GM12878 (cell line): ENCODE results near the gene BORCS5. TPM values are rescaled to one million over a fixed set of nuclear protein-coding genes. Genes with fewer than 3 reads are reported as not detected.

Experiments
- ATAC-seq: fragments of 200-7000 bp; cut with Tn5 transposase; 3 replicates; pipeline ENCODE4 v1.9.1; 2020; ENCODE audit warnings: mild to moderate bottlenecking, moderate library complexity
- BruUV-seq: library from RNA; stranded (reverse); fragments of 400-500 nt; replicated peaks from 2 replicates; lab custom pipeline; 2021; lab: Mats Ljungman, UMichigan
- CTCF ChIA-PET: fragments of 300-600 bp; sonication (Branson Sonifier 250); formaldehyde crosslinking; extraction: SDS; loops from one replicate; lab custom pipeline; 2021; ENCODE audit warnings: inconsistent platforms; lab: Yijun Ruan, JAX
- POLR2A ChIA-PET: fragments of 350-600 bp; formaldehyde crosslinking; extraction: SDS; loops from one replicate; lab custom pipeline; 2021; ENCODE audit warnings: inconsistent platforms; lab: Charles Lee
- RAD21 ChIA-PET: fragments of 300-600 bp; sonication (Branson Sonifier 250); formaldehyde crosslinking; loops from one replicate; lab custom pipeline; 2023; ENCODE audit warnings: antibody characterized with exemption; ENCODE audit not compliant: unreplicated experiment; lab: Charles Lee
- SMC1A ChIA-PET: fragments of 300-600 bp; sonication (Branson Sonifier 250); formaldehyde crosslinking; loops from one replicate; lab custom pipeline; 2023; ENCODE audit not compliant: unreplicated experiment, uncharacterized antibody; lab: Charles Lee
- DNase-seq: peaks from one replicate; pipeline ENCODE4 v3.0.0-alpha.2; 2011; ENCODE audit warnings: low read depth, low spot score
- FAIRE-seq: peaks from 3 replicates; lab custom pipeline; 2011; peaks lifted over from hg19 to GRCh38; lab: Jason Lieb, UNC
- H2AFZ ChIP-seq: 2 replicates; pipeline ENCODE4 v1.6.0; 2011; ENCODE audit warnings: low read depth, low read length, control low read depth; ENCODE audit not compliant: control insufficient read depth
- H3K27ac ChIP-seq: 2 replicates; pipeline ENCODE4 v1.5.1; 2011; ENCODE audit warnings: control low read depth; ENCODE audit not compliant: control insufficient read depth, insufficient read depth
- H3K27me3 ChIP-seq, 2 experiments: replicated peaks in 1 of 2; 2 replicates each; pipeline versions ENCODE4 v1.6.0 to v1.6.1; 2011; ENCODE audit warnings: low read length in 1 of 2; ENCODE audit not compliant: control insufficient read depth in 2 of 2, insufficient read depth in 2 of 2
- H3K36me3 ChIP-seq, 2 experiments: 2 replicates each; pipeline ENCODE4 v1.5.1; 2011; ENCODE audit warnings: low read length in 1 of 2; ENCODE audit not compliant: control insufficient read depth in 2 of 2, insufficient read depth in 2 of 2
- H3K4me1 ChIP-seq: 2 replicates; pipeline ENCODE4 v1.6.1; 2011; ENCODE audit warnings: mild to moderate bottlenecking, low read length, moderate library complexity, mixed read lengths; ENCODE audit not compliant: control insufficient read depth, insufficient read depth
- H3K4me2 ChIP-seq: 2 replicates; pipeline ENCODE4 v1.6.0; 2011; ENCODE audit warnings: control low read depth; ENCODE audit not compliant: control insufficient read depth, insufficient read depth
- H3K4me3 ChIP-seq: fragments of 200-600 bp; sonication (generic); 2 replicates; pipeline ENCODE4 v1.5.1; 2016
- H3K79me2 ChIP-seq: 2 replicates; pipeline ENCODE4 v1.6.0; 2011; ENCODE audit warnings: low read length; ENCODE audit not compliant: control insufficient read depth, insufficient read depth
- H3K9ac ChIP-seq: 2 replicates; pipeline ENCODE4 v1.8.0; 2011; ENCODE audit warnings: low read length, control low read depth, mixed read lengths; ENCODE audit not compliant: control insufficient read depth, insufficient read depth
- H3K9me3 ChIP-seq: replicated peaks from 3 replicates; pipeline ENCODE4 v1.5.1; 2011; ENCODE audit warnings: mild to moderate bottlenecking, low read length; ENCODE audit not compliant: control insufficient read depth, insufficient read depth
- H4K20me1 ChIP-seq: 2 replicates; pipeline ENCODE4 v1.6.0; 2011; ENCODE audit not compliant: control insufficient read depth, insufficient read depth
- BACH1 ChIP-seq: fragments of 450-650 bp; IDR thresholded peaks from 2 replicates; pipeline ENCODE4 v1.6.1; 2017; ENCODE audit warnings: mild to moderate bottlenecking, borderline replicate concordance
- BCL11A ChIP-seq: IDR thresholded peaks from 2 replicates; pipeline ENCODE4 v1.6.1; 2011; ENCODE audit warnings: low read depth, low read length
- CEBPB ChIP-seq, 2 experiments: fragments of 150-350 bp in 1 of 2; IDR thresholded peaks; 2 replicates each; pipeline ENCODE4 v1.6.1; 2012 to 2014; ENCODE audit warnings: low read depth in 2 of 2, low read length in 2 of 2, borderline replicate concordance in 1 of 2, inconsistent platforms in 1 of 2
- EED ChIP-seq: sonication (generic); IDR thresholded peaks from 2 replicates; pipeline ENCODE4 v1.6.1; 2016; ENCODE audit warnings: antibody characterized with exemption, low read depth
- ETV6 ChIP-seq, 2 experiments: fragments of 450-650 bp in 1 of 2; IDR thresholded peaks in 1 of 2; conservative IDR thresholded peaks in 1 of 2; 2 replicates each; pipeline ENCODE4 v1.6.1; 2014; ENCODE audit warnings: antibody characterized with exemption in 1 of 2, borderline replicate concordance in 1 of 2, low read depth in 1 of 2, mild to moderate bottlenecking in 1 of 2, moderate library complexity in 1 of 2
- EZH2 ChIP-seq: IDR thresholded peaks from 2 replicates; pipeline ENCODE4 v1.6.1; 2012; ENCODE audit warnings: low read depth, mild to moderate bottlenecking, control low read depth, inconsistent platforms, low read length, borderline replicate concordance; ENCODE audit not compliant: control insufficient read depth
- IRF5 ChIP-seq: fragments of 450-650 bp; IDR thresholded peaks from 2 replicates; pipeline ENCODE4 v1.6.1; 2017; ENCODE audit warnings: borderline replicate concordance
- MXI1 ChIP-seq: fragments of 150-350 bp; IDR thresholded peaks from 2 replicates; pipeline ENCODE4 v1.6.1; 2011; ENCODE audit warnings: low read depth, mild to moderate bottlenecking, inconsistent platforms, low read length, improper control_type of control experiment
- POLR2A ChIP-seq: IDR thresholded peaks from 2 replicates; pipeline ENCODE4 v1.6.1; 2011; ENCODE audit warnings: low read depth, mild to moderate bottlenecking, low read length
- RUNX3 ChIP-seq: IDR thresholded peaks from 2 replicates; pipeline ENCODE4 v1.6.1; 2012; ENCODE audit warnings: low read length, inconsistent platforms
- SIN3A ChIP-seq: IDR thresholded peaks from 2 replicates; pipeline ENCODE4 v1.6.1; 2012; ENCODE audit warnings: low read depth, low read length, improper control_type of control experiment
- SREBF2 ChIP-seq: IDR thresholded peaks from 2 replicates; pipeline ENCODE4 v1.6.1; 2012; ENCODE audit warnings: mild to moderate bottlenecking, low read length
- SRF ChIP-seq, 2 experiments: IDR thresholded peaks; 2 replicates each; pipeline ENCODE4 v1.6.1; 2011; ENCODE audit warnings: low read depth in 2 of 2, low read length in 2 of 2, mild to moderate bottlenecking in 1 of 2, moderate library complexity in 1 of 2
- TARDBP ChIP-seq: IDR thresholded peaks from 2 replicates; pipeline ENCODE4 v1.6.1; 2016; ENCODE audit warnings: borderline replicate concordance
- TBL1XR1 ChIP-seq: IDR thresholded peaks from 2 replicates; pipeline ENCODE4 v1.6.1; 2012; ENCODE audit warnings: low read depth, low read length, improper control_type of control experiment
- ZBTB33 ChIP-seq: fragments of 450-650 bp; IDR thresholded peaks from 2 replicates; pipeline ENCODE4 v1.6.1; 2017; ENCODE audit warnings: mild to moderate bottlenecking
- WGBS: methylation state at CpG from one replicate; pipeline ENCODE4 v1.1.6; 2016; ENCODE audit warnings: low lambda C conversion rate; ENCODE audit not compliant: insufficient replicate concordance, insufficient coverage; ENCODE audit errors: missing lambda C conversion rate; 5-methylcytosine and 5-hydroxymethylcytosine counted together
- in situ Hi-C: fragments of 300-500 bp; cut with MboI; formaldehyde crosslinking; loops from 9 replicates; pipeline ENCODE4 v1.14.3; 2018; ENCODE audit warnings: mixed read lengths
- intact Hi-C: fragments of 100-400 bp; cut with micrococcal nuclease; formaldehyde crosslinking; loops from one replicate; pipeline ENCODE4 v1.14.2; 2022; ENCODE audit not compliant: unreplicated experiment
- polyA plus RNA-seq, 11 experiments: library from polyadenylated mRNA; depleted of rRNA in 4 of 11; unstranded in 6 of 11; stranded (reverse) in 5 of 11; fragments of >200 nt; fragmentation: Nextera tagmentation in 4 of 11; fragmentation: Illumina TruSeq in 1 of 11; extraction: Ambion mirVana in 4 of 11; extraction: Trizol in 1 of 11; gene quantifications; 1 replicate in 1 of 11; 2 replicates in 10 of 11; pipeline versions ENCODE4 v1.2.1 to v1.2.3, GENCODE V29; 2011 to 2016; ENCODE audit warnings: inconsistent platforms in 2 of 11, missing spikeins in 2 of 11, low read depth in 1 of 11
- total RNA-seq, 4 experiments: library from RNA; depleted of rRNA in 3 of 4; stranded (reverse); fragments of >200 nt in 3 of 4; fragmentation: Illumina TruSeq in 1 of 4; extraction: Trizol in 1 of 4; gene quantifications; 2 replicates each; pipeline versions ENCODE4 v1.2.1 to v1.2.3, GENCODE V29; 2013 to 2021
- TF ChIP-seq, protein P1 (sequence below): fragments of 450-650 bp; IDR thresholded peaks from 2 replicates; pipeline ENCODE4 v1.6.1; 2017; ENCODE audit warnings: low read depth, mild to moderate bottlenecking, moderate library complexity
- TF ChIP-seq, protein P2 (sequence below): IDR thresholded peaks from 2 replicates; pipeline ENCODE4 v1.6.1; 2012; ENCODE audit warnings: low read depth, low read length, improper control_type of control experiment

Gene BORCS5
- total and polyA plus RNA-seq, 10 of the 15 experiments (the other 5 are each of a cell fraction or from before 2014, with no cell fraction given), result 1.4 to 39.7 (median 16.1) TPM

GRCh38 chr12:12396694-12397093 is 39.8 kb downstream of the BORCS5 start (continued):
- TF ChIP-seq, protein P1, sequence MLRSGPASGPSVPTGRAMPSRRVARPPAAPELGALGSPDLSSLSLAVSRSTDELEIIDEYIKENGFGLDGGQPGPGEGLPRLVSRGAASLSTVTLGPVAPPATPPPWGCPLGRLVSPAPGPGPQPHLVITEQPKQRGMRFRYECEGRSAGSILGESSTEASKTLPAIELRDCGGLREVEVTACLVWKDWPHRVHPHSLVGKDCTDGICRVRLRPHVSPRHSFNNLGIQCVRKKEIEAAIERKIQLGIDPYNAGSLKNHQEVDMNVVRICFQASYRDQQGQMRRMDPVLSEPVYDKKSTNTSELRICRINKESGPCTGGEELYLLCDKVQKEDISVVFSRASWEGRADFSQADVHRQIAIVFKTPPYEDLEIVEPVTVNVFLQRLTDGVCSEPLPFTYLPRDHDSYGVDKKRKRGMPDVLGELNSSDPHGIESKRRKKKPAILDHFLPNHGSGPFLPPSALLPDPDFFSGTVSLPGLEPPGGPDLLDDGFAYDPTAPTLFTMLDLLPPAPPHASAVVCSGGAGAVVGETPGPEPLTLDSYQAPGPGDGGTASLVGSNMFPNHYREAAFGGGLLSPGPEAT, result no peak
- TF ChIP-seq, protein P2, sequence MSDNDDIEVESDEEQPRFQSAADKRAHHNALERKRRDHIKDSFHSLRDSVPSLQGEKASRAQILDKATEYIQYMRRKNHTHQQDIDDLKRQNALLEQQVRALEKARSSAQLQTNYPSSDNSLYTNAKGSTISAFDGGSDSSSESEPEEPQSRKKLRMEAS, result no peak

DNA sequence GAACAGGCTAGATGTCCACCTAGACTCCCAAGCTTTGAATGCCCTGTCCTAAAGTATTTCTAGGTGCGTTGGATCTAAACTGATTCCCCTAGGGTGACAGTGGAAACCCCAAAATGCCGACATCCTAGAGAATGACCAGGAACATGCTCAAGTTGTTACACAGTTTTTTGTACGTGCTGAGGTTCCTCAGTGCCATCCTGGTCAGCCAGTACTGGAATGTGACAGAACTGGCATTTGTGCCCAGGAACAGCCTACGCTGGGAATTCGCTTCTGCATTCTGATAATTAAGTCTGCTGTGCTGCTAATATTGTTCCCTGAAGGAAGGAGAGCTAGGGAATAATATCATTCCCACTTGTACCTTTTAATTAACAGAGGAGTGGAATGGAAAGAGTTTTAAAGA is 40.3 kb downstream of the BORCS5 start:
- ChIA-PET POLR2A (no interaction called here), CTCF (interaction anchor here (1.1 to 4.4 kb wide), 6 partner anchors 11 to 308 kb away, joined by 3 to 24 read pairs (median 4); no protein-coding TSS in a partner anchor), RAD21 (interaction anchor here (1.5 to 2.4 kb wide), 3 partner anchors 13 to 340 kb away, joined by 6 to 9 read pairs (median 7); partner anchors contain the start of gene DUSP16), SMC1A (interaction anchor here (0.6 to 2.0 kb wide), 11 partner anchors 8 to 394 kb away, joined by 3 to 5 read pairs (median 4); no protein-coding TSS in a partner anchor)
- Histone ChIP-seq H3K4me1 (no peaks in the 10 kb centered on the region), H3K36me3 (peaks cover 0 to 3% of the 10 kb centered on the region in 2 experiments; a peak in 1 of 4 replicates), H3K9ac (no peak overlapping the region), H3K4me3 (no peak overlapping the region), H2AFZ (no peak overlapping the region), H3K4me2 (no peak overlapping the region), H3K79me2 (no peaks in the 10 kb centered on the region), H3K27ac (no peak overlapping the region), H4K20me1 (no peaks in the 10 kb centered on the region), H3K9me3 (no peaks in the 10 kb centered on the region; the same call in 2 of the 3 replicates), H3K27me3 (no peaks in the 10 kb centered on the region)
- intact Hi-C loops (no loop called here), in situ Hi-C loops (no loop called here)
- BruUV-seq, result no TSS peak
- ATAC-seq (no peak), FAIRE-seq (no peak), DNase-seq (no peak)
- 82% methylated on average over 5 of the region's 5 CpGs for WGBS
- no peak for TF ChIP-seq EED
- no peak for TF ChIP-seq RUNX3
- no peak for TF ChIP-seq SIN3A
- TF ChIP-seq EZH2, result no peak
- no peak for TF ChIP-seq IRF5
- TF ChIP-seq ZBTB33, result no peak
- no peak for TF ChIP-seq ETV6 (conservative IDR thresholded peaks at IDR 0.05 in 1 of 2, IDR thresholded peaks at IDR 0.05 in 1 of 2; ENCODE audit: borderline replicate concordance in 1 of 2, low read depth in 1 of 2)
- TF ChIP-seq SRF (IDR thresholded peaks at IDR 0.05; ENCODE audit: low read depth in 2 of 2, low read length in 2 of 2), result no peak
- TF ChIP-seq BCL11A, result no peak
- TF ChIP-seq CEBPB (IDR thresholded peaks at IDR 0.05; ENCODE audit: borderline replicate concordance in 1 of 2, low read depth in 2 of 2, low read length in 2 of 2), result no peak
- TF ChIP-seq, protein P2, result no peak
- no peak for TF ChIP-seq POLR2A
- no peak for TF ChIP-seq TARDBP
- no peak for TF ChIP-seq TBL1XR1
- no peak for TF ChIP-seq BACH1
- no peak for TF ChIP-seq SREBF2
- TF ChIP-seq MXI1, result no peak
